Choroid plexus epithelial cell (primary cell): ENCODE results near the gene TBC1D22B.

Source experiments
- DNase-seq: peaks from one replicate; pipeline ENCODE4 v3.0.0-alpha.2; 2010; ENCODE audit warnings: low read depth
- H3K4me3 ChIP-seq: 2 replicates; pipeline ENCODE4 v1.5.1; 2011; ENCODE audit warnings: low read depth, mild to moderate bottlenecking, control low read depth, low read length, moderate library complexity
- TF ChIP-seq, protein P1 (sequence below): conservative IDR thresholded peaks from 2 replicates; pipeline ENCODE4 v1.5.1; 2011; ENCODE audit warnings: low read depth, mild to moderate bottlenecking, control low read depth, inconsistent platforms, low read length, moderate library complexity

TBC1D22B gene

GRCh38 chr6:37258405-37259105, 983 bp downstream of the TBC1D22B start:
- DNase-seq: no peak
- peak overlapping the region; percentile 98 for H3K4me3 ChIP-seq
- TF ChIP-seq, protein P1, sequence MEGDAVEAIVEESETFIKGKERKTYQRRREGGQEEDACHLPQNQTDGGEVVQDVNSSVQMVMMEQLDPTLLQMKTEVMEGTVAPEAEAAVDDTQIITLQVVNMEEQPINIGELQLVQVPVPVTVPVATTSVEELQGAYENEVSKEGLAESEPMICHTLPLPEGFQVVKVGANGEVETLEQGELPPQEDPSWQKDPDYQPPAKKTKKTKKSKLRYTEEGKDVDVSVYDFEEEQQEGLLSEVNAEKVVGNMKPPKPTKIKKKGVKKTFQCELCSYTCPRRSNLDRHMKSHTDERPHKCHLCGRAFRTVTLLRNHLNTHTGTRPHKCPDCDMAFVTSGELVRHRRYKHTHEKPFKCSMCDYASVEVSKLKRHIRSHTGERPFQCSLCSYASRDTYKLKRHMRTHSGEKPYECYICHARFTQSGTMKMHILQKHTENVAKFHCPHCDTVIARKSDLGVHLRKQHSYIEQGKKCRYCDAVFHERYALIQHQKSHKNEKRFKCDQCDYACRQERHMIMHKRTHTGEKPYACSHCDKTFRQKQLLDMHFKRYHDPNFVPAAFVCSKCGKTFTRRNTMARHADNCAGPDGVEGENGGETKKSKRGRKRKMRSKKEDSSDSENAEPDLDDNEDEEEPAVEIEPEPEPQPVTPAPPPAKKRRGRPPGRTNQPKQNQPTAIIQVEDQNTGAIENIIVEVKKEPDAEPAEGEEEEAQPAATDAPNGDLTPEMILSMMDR: no peak

GRCh38 chr6:37259191-37259590, 1.6 kb downstream of the TBC1D22B start:
- TF ChIP-seq, protein P1: no peak
- peak; percentile 45 for DNase-seq
- H3K4me3 ChIP-seq: peak overlapping the region; percentile 98

DNA sequence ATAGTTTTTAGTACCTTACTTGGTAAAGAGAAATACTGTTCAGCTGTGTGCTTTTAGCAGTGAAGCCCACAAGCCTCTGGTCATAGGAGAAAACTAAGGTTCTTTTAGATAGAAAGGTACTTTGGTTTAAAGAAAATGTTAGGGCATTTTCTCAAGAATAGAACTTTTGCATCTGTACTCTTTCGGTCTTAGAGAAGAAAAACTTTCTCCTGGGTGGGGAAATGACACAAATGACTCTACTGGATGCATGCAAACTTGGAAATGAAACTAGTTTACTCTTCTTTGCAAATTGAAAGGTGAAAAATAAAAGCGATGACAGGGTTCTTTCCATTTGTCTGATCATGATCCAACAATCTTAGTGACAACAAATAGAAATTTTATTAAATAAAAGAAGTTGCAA, 2.5 kb downstream of the TBC1D22B start:
- no peak for DNase-seq
- H3K4me3 ChIP-seq: no peak overlapping the region
- TF ChIP-seq, protein P1: no peak

GRCh38 chr6:37260444-37260843, 2.9 kb downstream of the TBC1D22B start:
- TF ChIP-seq, protein P1: no peak
- H3K4me3 ChIP-seq: no peak overlapping the region
- DNase-seq: no peak

GRCh38 chr6:37261198-37261597, 3.6 kb downstream of the TBC1D22B start:
- no peak for DNase-seq
- no peak overlapping the region for H3K4me3 ChIP-seq
- TF ChIP-seq, protein P1: no peak

- TF ChIP-seq, protein P1: no peak
- no peak overlapping the region for H3K4me3 ChIP-seq
Observed at GRCh38 chr6:37262446-37263026, 5.0 kb downstream of the TBC1D22B start.

GRCh38 chr6:37265001-37265400, 7.4 kb downstream of the TBC1D22B start:
- no peak for DNase-seq
- TF ChIP-seq, protein P1: no peak
- no peak overlapping the region for H3K4me3 ChIP-seq

More at GRCh38 chr6:37262446-37263026, 5.0 kb downstream of the TBC1D22B start:
- DNase-seq: no peak
